ENCODE measurements around the gene AGT.

DNA sequence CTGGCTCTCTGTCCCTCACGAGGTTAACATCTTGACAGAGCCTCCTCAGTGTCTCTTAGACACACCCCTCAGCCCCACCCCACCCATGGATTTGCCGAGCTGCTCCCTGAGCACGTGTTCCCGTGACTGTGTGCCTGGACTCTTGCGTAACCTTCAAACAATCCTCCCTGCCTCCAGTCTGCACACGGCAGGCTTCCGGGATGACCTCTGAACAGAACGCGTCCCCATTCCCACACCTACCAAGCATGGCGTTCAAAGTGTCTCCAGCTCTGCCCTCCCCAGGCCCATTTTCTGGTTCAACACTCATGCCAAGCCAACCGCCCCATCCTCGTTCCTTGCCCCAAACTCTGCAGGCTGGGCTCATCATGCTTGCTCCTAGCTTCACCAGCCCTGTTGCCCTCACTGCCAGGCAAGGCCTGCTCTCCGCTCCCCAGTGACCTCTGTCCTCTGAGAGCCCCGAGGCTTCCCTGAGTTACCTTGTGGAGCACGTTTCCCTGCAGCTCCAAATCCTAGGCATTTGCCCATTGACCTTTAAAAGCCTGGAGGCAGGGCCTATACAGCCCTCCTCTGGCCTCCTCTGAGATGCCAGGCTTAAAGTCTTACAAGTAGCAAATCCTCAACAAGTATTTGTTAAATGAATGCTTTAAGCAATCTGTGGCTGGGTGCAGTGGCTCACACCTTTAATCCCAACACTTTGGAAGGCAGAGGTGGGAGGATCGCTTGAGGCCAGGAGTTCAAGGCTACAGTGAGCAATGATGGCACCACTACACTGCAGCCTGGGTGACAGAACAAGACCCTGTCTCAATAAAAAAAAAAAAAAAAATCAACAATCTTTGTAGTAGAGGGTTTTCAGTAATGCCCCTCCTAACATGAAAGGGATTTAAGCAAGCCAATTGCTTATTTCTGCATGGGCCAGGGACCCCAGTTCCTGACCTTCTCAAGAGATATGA is 5.0 kb downstream of the AGT start:
- TF ChIP-seq, protein P1, sequence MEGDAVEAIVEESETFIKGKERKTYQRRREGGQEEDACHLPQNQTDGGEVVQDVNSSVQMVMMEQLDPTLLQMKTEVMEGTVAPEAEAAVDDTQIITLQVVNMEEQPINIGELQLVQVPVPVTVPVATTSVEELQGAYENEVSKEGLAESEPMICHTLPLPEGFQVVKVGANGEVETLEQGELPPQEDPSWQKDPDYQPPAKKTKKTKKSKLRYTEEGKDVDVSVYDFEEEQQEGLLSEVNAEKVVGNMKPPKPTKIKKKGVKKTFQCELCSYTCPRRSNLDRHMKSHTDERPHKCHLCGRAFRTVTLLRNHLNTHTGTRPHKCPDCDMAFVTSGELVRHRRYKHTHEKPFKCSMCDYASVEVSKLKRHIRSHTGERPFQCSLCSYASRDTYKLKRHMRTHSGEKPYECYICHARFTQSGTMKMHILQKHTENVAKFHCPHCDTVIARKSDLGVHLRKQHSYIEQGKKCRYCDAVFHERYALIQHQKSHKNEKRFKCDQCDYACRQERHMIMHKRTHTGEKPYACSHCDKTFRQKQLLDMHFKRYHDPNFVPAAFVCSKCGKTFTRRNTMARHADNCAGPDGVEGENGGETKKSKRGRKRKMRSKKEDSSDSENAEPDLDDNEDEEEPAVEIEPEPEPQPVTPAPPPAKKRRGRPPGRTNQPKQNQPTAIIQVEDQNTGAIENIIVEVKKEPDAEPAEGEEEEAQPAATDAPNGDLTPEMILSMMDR (IDR thresholded peaks at IDR 0.05; ENCODE audit: insufficient read depth, low read length, poor library complexity, severe bottlenecking) = no peak
- no peak for TF ChIP-seq EZH2phosphoT487 (conservative IDR thresholded peaks at IDR 0.05; ENCODE audit: low read length)

Measured in SU-DHL-6 (cell line).